PC-3 (cell line): ENCODE data around the gene GRB14. TPM values are rescaled to one million over a fixed set of nuclear protein-coding genes. Genes with fewer than 3 reads are reported as not detected.

Experiments
- ATAC-seq: fragments of 200-7000 bp; cut with Tn5 transposase; 2 replicates; pipeline ENCODE4 v1.9.1; 2020; ENCODE audit warnings: mild to moderate bottlenecking, moderate library complexity
- BruUV-seq: library from RNA; stranded (reverse); fragments of 400-500 nt; replicated peaks from 2 replicates; lab custom pipeline; 2021; lab: Mats Ljungman, UMichigan
- CTCF ChIA-PET: fragments of 300-600 bp; sonication (Branson Sonifier 250); formaldehyde crosslinking; loops from one replicate; lab custom pipeline; 2022; ENCODE audit warnings: antibody characterized with exemption; lab: Charles Lee
- POLR2A ChIA-PET: fragments of 300-600 bp; sonication (Branson Sonifier 250); formaldehyde crosslinking; loops from one replicate; lab custom pipeline; 2022; ENCODE audit warnings: antibody characterized with exemption; ENCODE audit not compliant: unreplicated experiment; lab: Charles Lee
- DNase-seq: peaks from one replicate; pipeline ENCODE4 v3.0.0-alpha.2; 2015
- H2AFZ ChIP-seq: fragments of 300-600 bp; sonication (generic); 2 replicates; pipeline ENCODE4 v1.6.0; 2016; ENCODE audit warnings: antibody characterized with exemption, low read length
- H3F3A ChIP-seq: fragments of 300-600 bp; sonication (generic); one replicate; pipeline ENCODE4 v1.6.0; 2017; ENCODE audit warnings: antibody characterized with exemption, low read length, control low read depth, mild to moderate bottlenecking; ENCODE audit not compliant: unreplicated experiment
- H3K27ac ChIP-seq: fragments of 300-600 bp; sonication (generic); 2 replicates; pipeline ENCODE4 v1.5.1; 2016; ENCODE audit warnings: mild to moderate bottlenecking, low read length
- H3K27me3 ChIP-seq: fragments of 300-600 bp; sonication (generic); 2 replicates; pipeline ENCODE4 v1.6.1; 2016; ENCODE audit warnings: low read length, mixed read lengths
- H3K36me3 ChIP-seq: fragments of 300-600 bp; sonication (generic); 2 replicates; pipeline ENCODE4 v1.6.1; 2016; ENCODE audit warnings: low read depth, mixed run types, low read length, mixed read lengths
- H3K4me1 ChIP-seq: fragments of 300-600 bp; sonication (generic); 2 replicates; pipeline ENCODE4 v1.5.1; 2016; ENCODE audit warnings: low read length; ENCODE audit not compliant: insufficient read depth
- H3K4me2 ChIP-seq: fragments of 300-600 bp; sonication (generic); 2 replicates; pipeline ENCODE4 v1.6.0; 2016; ENCODE audit warnings: low read length
- H3K4me3 ChIP-seq: fragments of 300-600 bp; sonication (generic); 2 replicates; pipeline ENCODE4 v1.5.1; 2016; ENCODE audit warnings: mild to moderate bottlenecking, low read length, mixed read lengths
- H3K79me2 ChIP-seq: fragments of 300-600 bp; sonication (generic); 2 replicates; pipeline ENCODE4 v1.6.1; 2017; ENCODE audit warnings: low read length, mixed read lengths
- H3K9ac ChIP-seq: fragments of 300-600 bp; sonication (generic); 2 replicates; pipeline ENCODE4 v1.6.0; 2016; ENCODE audit warnings: mild to moderate bottlenecking, low read length
- H3K9me2 ChIP-seq: fragments of 300-600 bp; sonication (generic); replicated peaks from 2 replicates; pipeline ENCODE4 v1.6.1; 2016; ENCODE audit warnings: mixed run types, low read length, mixed read lengths
- H3K9me3 ChIP-seq: fragments of 300-600 bp; sonication (generic); 2 replicates; pipeline ENCODE4 v1.6.1; 2016; ENCODE audit warnings: low read length, mixed read lengths
- H4K20me1 ChIP-seq: fragments of 300-600 bp; sonication (generic); 2 replicates; pipeline ENCODE4 v1.6.1; 2016; ENCODE audit warnings: low read length, mixed read lengths
- CTCF ChIP-seq: fragments of 300-600 bp; sonication (generic); conservative IDR thresholded peaks from 2 replicates; pipeline ENCODE4 v1.5.1; 2017; ENCODE audit warnings: antibody characterized with exemption, low read depth, mild to moderate bottlenecking, low read length
- EZH2 ChIP-seq: fragments of 300-600 bp; sonication (generic); IDR thresholded peaks from one replicate; pipeline ENCODE4 v1.6.1; 2017; ENCODE audit warnings: antibody characterized with exemption, mild to moderate bottlenecking, low read length; ENCODE audit not compliant: unreplicated experiment
- EZH2phosphoT487 ChIP-seq: fragments of 300-600 bp; sonication (generic); IDR thresholded peaks from 2 replicates; pipeline ENCODE4 v1.6.1; 2018; ENCODE audit warnings: mild to moderate bottlenecking, antibody characterized with exemption, low read length, borderline replicate concordance
- intact Hi-C: fragments of 100-400 bp; cut with micrococcal nuclease; formaldehyde crosslinking; loops from 2 replicates; pipeline ENCODE4 v1.9.0; 2023
- total RNA-seq: library from RNA; depleted of rRNA; stranded (reverse); fragments of >200 nt; gene quantifications from 2 replicates; pipeline ENCODE4 v1.2.3, GENCODE V29; 2014

GRB14 gene
- total RNA-seq, 1 experiment from 2014 or later = 0.84 TPM

- intact Hi-C loops = no loop called here
- Histone ChIP-seq H3K36me3 (no peaks in the 10 kb centered on the region), H3K27me3 (no peaks in the 10 kb centered on the region), H3K9me2 (no peaks in the 10 kb centered on the region; the same call in 1 of the 2 replicates), H3K4me1 (peaks cover 9% of the 10 kb centered on the region; the same call in 1 of the 2 replicates), H4K20me1 (no peaks in the 10 kb centered on the region), H3K9ac (no peak overlapping the region), H3K4me3 (no peak overlapping the region), H2AFZ (no peak overlapping the region), H3K27ac (no peak overlapping the region), H3K4me2 (no peak overlapping the region), H3K9me3 (no peaks in the 10 kb centered on the region), H3K79me2 (no peaks in the 10 kb centered on the region), H3F3A (no peaks in the 10 kb centered on the region)
- POLR2A ChIA-PET = no interaction called here
- CTCF ChIA-PET = no interaction called here
- no TSS peak for BruUV-seq
- 0 out of 2 replicates have a peak, but pooled peaks have one; percentile 10 for TF ChIP-seq CTCF
- TF ChIP-seq EZH2phosphoT487 = no peak
- no peak for ATAC-seq
- peak; percentile 13 for DNase-seq
Measured at GRCh38 chr2:164655750-164656149, 34.5 kb upstream of the GRB14 start.

GRCh38 chr2:164655336-164655735 is 34.1 kb upstream of the GRB14 start:
- H3K36me3 ChIP-seq = no peaks in the 10 kb centered on the region
- H3K27ac ChIP-seq = no peak overlapping the region
- no peak overlapping the region for H2AFZ ChIP-seq
- no peak overlapping the region for H3K4me2 ChIP-seq
- CTCF ChIA-PET = no interaction called here
- H3F3A ChIP-seq = no peaks in the 10 kb centered on the region
- no peaks in the 10 kb centered on the region for H3K79me2 ChIP-seq
- DNase-seq (peak; percentile 48), ATAC-seq (no peak)
- no peak overlapping the region for H3K9ac ChIP-seq
- no peaks in the 10 kb centered on the region for H4K20me1 ChIP-seq
- H3K4me1 ChIP-seq = peaks cover 9% of the 10 kb centered on the region; the same call in 1 of the 2 replicates
- H3K4me3 ChIP-seq = no peak overlapping the region
- intact Hi-C loops = no loop called here
- BruUV-seq = no TSS peak
- H3K9me3 ChIP-seq = no peaks in the 10 kb centered on the region
- no peaks in the 10 kb centered on the region for H3K27me3 ChIP-seq
- H3K9me2 ChIP-seq = no peaks in the 10 kb centered on the region; the same call in 1 of the 2 replicates
- no peak for TF ChIP-seq EZH2
- no peak for TF ChIP-seq CTCF
- TF ChIP-seq EZH2phosphoT487 = no peak
- POLR2A ChIA-PET = no interaction called here

GRCh38 chr2:164651361-164651760 is 30.1 kb upstream of the GRB14 start:
- no peak overlapping the region for H3K4me3 ChIP-seq
- H3K27me3 ChIP-seq = no peaks in the 10 kb centered on the region
- no peak for ATAC-seq
- POLR2A ChIA-PET = no interaction called here
- H3F3A ChIP-seq = no peaks in the 10 kb centered on the region
- no peak overlapping the region for H2AFZ ChIP-seq
- CTCF ChIA-PET = no interaction called here
- no TSS peak for BruUV-seq
- H4K20me1 ChIP-seq = no peaks in the 10 kb centered on the region
- no peaks in the 10 kb centered on the region for H3K79me2 ChIP-seq
- no peaks in the 10 kb centered on the region for H3K36me3 ChIP-seq
- no peak for DNase-seq
- no peak overlapping the region for H3K9ac ChIP-seq
- no peak for TF ChIP-seq CTCF
- no peak for TF ChIP-seq EZH2
- TF ChIP-seq EZH2phosphoT487 = no peak
- no peaks in the 10 kb centered on the region for H3K9me3 ChIP-seq
- no peak overlapping the region for H3K27ac ChIP-seq
- no peak overlapping the region for H3K4me2 ChIP-seq
- H3K9me2 ChIP-seq = no peaks in the 10 kb centered on the region
- intact Hi-C loops = no loop called here
- H3K4me1 ChIP-seq = peaks cover 9% of the 10 kb centered on the region; the same call in 1 of the 2 replicates
